ENCODE measurements around the gene ZNF579. TPM values are rescaled to one million over a fixed set of nuclear protein-coding genes. Genes with fewer than 3 reads are reported as not detected.

ZNF579 gene
- total and polyA plus RNA-seq, 2 of the 8 experiments (the other 6 are each of a cell fraction or from before 2014, with no cell fraction given), result 10.0 to 18.9 TPM

DNA sequence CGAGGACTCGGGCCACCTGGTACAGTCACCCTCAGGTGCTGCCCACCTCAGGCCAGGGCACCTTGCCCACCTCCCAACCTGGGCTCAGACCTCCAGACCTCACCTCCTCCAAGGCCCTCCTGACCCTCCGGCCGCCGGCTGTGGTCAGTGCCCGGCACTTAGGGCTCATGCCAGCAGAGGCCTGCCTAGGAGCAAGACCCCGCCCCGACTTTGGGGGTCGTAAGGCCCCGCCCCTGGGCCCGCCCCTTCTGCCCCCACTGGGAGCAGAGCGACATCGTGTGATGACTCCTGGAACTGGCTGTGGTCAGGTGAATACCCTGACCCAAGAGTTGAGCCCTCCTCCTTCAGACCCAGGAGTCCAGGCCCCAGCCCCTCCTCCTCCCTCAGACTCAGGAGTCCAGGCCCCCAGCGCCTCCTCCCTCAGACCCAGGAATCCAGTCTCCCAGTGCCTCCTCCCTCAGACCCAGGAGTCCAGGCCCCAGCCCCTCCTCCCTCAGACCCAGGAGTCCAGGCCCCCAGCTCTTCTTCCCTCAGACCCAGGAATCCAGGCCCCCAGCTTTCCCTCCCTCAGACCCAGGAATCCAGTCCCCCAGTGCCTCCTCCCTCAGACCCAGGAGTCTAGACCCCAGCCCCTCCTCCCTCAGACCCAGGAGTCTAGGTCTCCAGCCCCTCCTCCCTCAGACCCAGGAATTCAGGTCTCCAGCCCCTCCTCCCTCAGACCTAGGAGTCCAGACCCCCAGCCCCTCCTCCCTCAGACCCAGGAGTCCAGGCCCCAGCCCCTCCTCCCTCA lies 43.5 kb downstream of the ZNF579 start, which contains the start of gene SBK2 (continued):
- TF ChIP-seq, protein P1, sequence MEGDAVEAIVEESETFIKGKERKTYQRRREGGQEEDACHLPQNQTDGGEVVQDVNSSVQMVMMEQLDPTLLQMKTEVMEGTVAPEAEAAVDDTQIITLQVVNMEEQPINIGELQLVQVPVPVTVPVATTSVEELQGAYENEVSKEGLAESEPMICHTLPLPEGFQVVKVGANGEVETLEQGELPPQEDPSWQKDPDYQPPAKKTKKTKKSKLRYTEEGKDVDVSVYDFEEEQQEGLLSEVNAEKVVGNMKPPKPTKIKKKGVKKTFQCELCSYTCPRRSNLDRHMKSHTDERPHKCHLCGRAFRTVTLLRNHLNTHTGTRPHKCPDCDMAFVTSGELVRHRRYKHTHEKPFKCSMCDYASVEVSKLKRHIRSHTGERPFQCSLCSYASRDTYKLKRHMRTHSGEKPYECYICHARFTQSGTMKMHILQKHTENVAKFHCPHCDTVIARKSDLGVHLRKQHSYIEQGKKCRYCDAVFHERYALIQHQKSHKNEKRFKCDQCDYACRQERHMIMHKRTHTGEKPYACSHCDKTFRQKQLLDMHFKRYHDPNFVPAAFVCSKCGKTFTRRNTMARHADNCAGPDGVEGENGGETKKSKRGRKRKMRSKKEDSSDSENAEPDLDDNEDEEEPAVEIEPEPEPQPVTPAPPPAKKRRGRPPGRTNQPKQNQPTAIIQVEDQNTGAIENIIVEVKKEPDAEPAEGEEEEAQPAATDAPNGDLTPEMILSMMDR (IDR thresholded peaks at IDR 0.05; ENCODE audit: control extremely low read depth in 1 of 3, insufficient read depth in 1 of 3, low read depth in 1 of 3, low read length in 3 of 3), result peak; percentile 75 to 88 (median 84)
- TF ChIP-seq YY1 (IDR thresholded peaks at IDR 0.05; ENCODE audit: low read depth, low read length) (0 out of 2 replicates have a peak, but pooled peaks have one; percentile 21), KDM1A (IDR thresholded peaks at IDR 0.05; ENCODE audit: borderline replicate concordance, low read length) (peak; percentile 77; the same call in 1 of the 2 replicates), SP4 (IDR thresholded peaks at IDR 0.05; ENCODE audit: low read length) (peak; percentile 90), CREB1 (IDR thresholded peaks at IDR 0.05) (0 out of 2 replicates have a peak, but pooled peaks have one; percentile 23), SP1 (IDR thresholded peaks at IDR 0.05; ENCODE audit: low read depth, low read length) (peak; percentile 89)

Measured in H1 (cell line).